Type B pancreatic cell (in vitro differentiated cells): ENCODE data around the gene ADNP. TPM values are rescaled to one million over a fixed set of nuclear protein-coding genes. Genes with fewer than 3 reads are reported as not detected.
A peak's percentile ranks its signal among the peaks of the same experiment; 100 is the strongest.

Source experiments
- DNase-seq: peaks from one replicate; pipeline ENCODE4 v3.0.0; 2021; ENCODE audit warnings: mixed read lengths; ENCODE audit not compliant: unreplicated experiment; ENCODE audit errors: extremely low spot score
- H3K27ac Mint-ChIP-seq: 2 replicates; pipeline ENCODE4 v1.8.0; 2021; ENCODE audit warnings: mild to moderate bottlenecking, mixed read lengths
- H3K27me3 Mint-ChIP-seq: 2 replicates; pipeline ENCODE4 v1.8.0; 2021; ENCODE audit warnings: mixed read lengths
- H3K36me3 Mint-ChIP-seq: 2 replicates; pipeline ENCODE4 v1.8.0; 2021; ENCODE audit warnings: mixed read lengths
- H3K4me1 Mint-ChIP-seq: one replicate; pipeline ENCODE4 v1.8.0; 2021; ENCODE audit warnings: mixed read lengths; ENCODE audit not compliant: unreplicated experiment
- H3K4me3 Mint-ChIP-seq: 2 replicates; pipeline ENCODE4 v1.8.0; 2021; ENCODE audit warnings: mild to moderate bottlenecking, mixed read lengths
- H3K9me3 Mint-ChIP-seq: 2 replicates; pipeline ENCODE4 v1.8.0; 2021; ENCODE audit warnings: mixed read lengths
- CTCF ChIP-seq: fragments of 200-600 bp; sonication (generic); conservative IDR thresholded peaks from 2 replicates; pipeline ENCODE4 v1.5.0; 2021; ENCODE audit warnings: antibody characterized with exemption, mild to moderate bottlenecking
- total RNA-seq: library from RNA; stranded (reverse); gene quantifications from 2 replicates; pipeline ENCODE4 v1.2.1, GENCODE V29; 2021; ENCODE audit warnings: low replicate concordance

Gene ADNP
- total RNA-seq, 1 donor from 2014 or later, result 103 TPM

DNA sequence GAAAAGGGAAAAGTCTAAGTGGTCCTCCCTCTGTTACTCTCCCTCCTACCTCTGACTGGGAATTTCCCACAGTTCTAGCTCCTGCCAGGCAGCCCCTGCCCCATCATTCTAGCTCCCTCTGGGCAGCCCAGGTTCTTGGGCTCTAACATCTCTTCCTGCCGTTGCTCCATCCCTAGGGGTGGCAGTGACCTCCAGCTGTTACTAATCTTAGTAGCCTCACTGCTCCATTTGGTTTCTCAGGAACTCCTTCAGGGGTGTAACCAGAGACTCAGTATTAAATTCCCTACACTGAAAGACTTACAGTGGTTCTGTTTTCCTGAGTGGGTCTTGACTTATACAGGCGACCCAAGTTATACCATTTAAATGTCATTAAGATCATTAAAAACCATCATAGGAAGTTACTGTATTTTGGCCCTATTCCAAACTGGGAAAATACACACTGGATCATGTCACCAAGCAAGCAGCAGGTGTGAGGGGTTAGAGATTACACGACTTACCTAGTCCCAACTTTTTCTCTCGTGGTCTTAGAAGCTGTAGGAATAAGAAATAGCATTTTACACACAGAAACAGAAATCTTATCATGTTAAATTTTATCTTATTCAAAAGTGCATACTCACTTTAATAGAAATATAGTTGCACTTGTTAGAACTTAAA lies 17.0 kb upstream of the ADNP start:
- Mint-ChIP-seq H3K4me3 (no peak overlapping the region), H3K27ac (no peak overlapping the region), H3K27me3 (no peaks in the 10 kb centered on the region), H3K4me1 (no peaks in the 10 kb centered on the region), H3K9me3 (no peaks in the 10 kb centered on the region), H3K36me3 (peaks cover 19% of the 10 kb centered on the region)
- no peak for TF ChIP-seq CTCF
- no peak for DNase-seq

DNA sequence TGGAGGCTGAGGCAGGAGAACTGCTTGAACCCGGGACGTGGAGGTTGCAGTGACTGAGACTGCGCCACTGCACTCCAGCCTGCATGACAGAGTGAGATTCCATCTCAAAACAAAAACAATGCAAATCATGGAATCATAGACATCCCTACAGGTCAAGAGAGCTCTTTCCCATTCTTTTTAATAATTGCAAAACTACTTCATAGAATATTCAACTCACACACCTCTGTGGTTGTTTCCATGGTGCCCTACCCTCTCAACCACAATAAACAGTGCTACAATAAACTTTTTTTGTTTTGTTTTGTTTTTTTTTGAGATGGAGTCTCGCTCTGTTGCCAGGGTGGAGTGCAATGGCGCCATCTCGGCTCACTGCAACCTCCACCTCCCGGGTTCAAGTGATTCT lies 11.8 kb upstream of the ADNP start:
- H3K4me1 Mint-ChIP-seq, result no peaks in the 10 kb centered on the region
- TF ChIP-seq CTCF, result no peak
- no peak overlapping the region for H3K27ac Mint-ChIP-seq
- DNase-seq, result no peak
- peaks cover 6% of the 10 kb centered on the region for H3K36me3 Mint-ChIP-seq
- H3K27me3 Mint-ChIP-seq, result no peaks in the 10 kb centered on the region
- H3K4me3 Mint-ChIP-seq, result no peak overlapping the region
- no peaks in the 10 kb centered on the region for H3K9me3 Mint-ChIP-seq

DNA sequence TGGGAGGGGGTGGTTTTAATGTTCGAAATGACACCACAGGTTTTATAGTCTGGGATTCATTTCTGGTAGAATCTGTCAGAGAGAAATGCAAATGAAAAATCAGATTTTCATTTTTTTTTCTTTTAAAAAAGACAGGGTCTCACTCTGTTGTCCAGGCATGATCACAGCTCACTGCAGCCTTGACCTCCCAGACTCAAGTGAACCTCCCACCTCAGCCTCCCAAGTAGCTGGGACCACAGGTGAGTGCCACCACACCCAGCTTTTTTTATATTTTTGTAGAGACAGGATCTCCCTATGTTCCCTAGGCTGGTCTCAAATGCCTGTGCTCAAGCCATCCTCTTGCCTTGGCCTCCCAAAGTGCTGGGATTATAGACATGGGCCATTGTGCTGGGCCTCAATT lies 2.4 kb upstream of the ADNP start:
- H3K4me3 Mint-ChIP-seq, result no peak overlapping the region

GRCh38 chr20:50932691-50933280 lies 1.5 kb upstream of the ADNP start:
- H3K27ac Mint-ChIP-seq, result peak overlapping the region; percentile 98
- no peak for DNase-seq
- no peak for TF ChIP-seq CTCF
- peaks cover 19% of the 10 kb centered on the region for H3K4me1 Mint-ChIP-seq
- no peaks in the 10 kb centered on the region for H3K9me3 Mint-ChIP-seq
- H3K36me3 Mint-ChIP-seq, result peaks cover 25% of the 10 kb centered on the region
- H3K4me3 Mint-ChIP-seq, result peak overlapping the region; percentile 90
- H3K27me3 Mint-ChIP-seq, result peaks cover 3% of the 10 kb centered on the region

More for the DNA sequence above, 2.4 kb upstream of the ADNP start:
- H3K9me3 Mint-ChIP-seq, result no peaks in the 10 kb centered on the region
- TF ChIP-seq CTCF, result no peak
- H3K4me1 Mint-ChIP-seq, result peaks cover 11% of the 10 kb centered on the region
- peaks cover 17% of the 10 kb centered on the region for H3K36me3 Mint-ChIP-seq
- H3K27me3 Mint-ChIP-seq, result peaks cover 3% of the 10 kb centered on the region
- peak overlapping the region; percentile 50 for H3K27ac Mint-ChIP-seq
- no peak for DNase-seq

DNA sequence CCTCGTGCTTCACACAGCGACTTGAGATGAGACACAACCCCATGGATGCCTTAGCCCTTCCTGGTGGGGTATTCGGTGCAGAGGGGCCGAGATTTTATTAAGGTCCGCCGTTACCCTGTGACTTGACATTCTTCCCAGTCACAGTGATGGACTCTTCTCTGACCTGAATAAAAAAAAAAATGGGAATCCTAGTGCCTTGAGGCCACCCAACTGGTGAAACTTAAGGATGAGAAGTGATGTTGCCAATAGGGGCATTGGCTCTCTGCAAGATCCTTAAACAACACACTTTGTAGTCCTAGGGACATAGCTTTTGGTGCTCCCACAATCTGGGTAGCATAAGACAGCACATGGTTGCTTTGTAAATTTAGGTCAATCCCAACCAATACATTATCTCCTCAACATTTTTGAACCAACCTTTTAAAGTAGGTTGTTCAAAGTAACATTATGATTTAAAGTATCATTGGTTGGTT lies 814 bp upstream of the ADNP start:
- Mint-ChIP-seq H3K4me3 (peak overlapping the region; percentile 90), H3K4me1 (peaks cover 24% of the 10 kb centered on the region), H3K27ac (peak overlapping the region; percentile 98), H3K27me3 (peaks cover 3% of the 10 kb centered on the region), H3K36me3 (peaks cover 30% of the 10 kb centered on the region), H3K9me3 (no peaks in the 10 kb centered on the region)
- TF ChIP-seq CTCF, result no peak
- DNase-seq, result no peak
